HG03571 (cell line): ENCODE results near the gene MMP19.

ENCODE experiments used
- ATAC-seq: cut with Tn5 transposase; IDR thresholded peaks from one replicate; pipeline ENCODE4 v1.9.1; 2021; ENCODE audit not compliant: unreplicated experiment

Gene MMP19

DNA sequence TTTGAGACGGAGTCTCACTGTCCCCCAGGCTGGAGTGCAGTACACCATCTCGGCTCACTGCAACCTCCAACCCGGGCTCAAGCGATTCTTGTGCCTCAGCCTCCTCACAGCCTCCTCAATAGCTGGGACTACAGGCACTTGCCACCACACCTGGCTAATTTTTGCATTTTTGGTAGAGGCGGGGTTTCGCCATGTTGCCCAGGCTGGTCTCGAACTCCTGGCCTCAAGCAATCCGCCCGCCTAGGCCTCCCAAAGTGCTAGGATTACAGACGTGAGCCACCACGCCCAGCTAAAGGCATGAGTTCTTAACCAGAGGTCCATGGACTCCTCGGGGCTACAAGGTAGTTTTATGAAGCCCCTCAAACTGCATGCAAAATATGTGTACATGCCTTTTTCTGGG lies 27.3 kb downstream of the MMP19 start:
- ATAC-seq = no peak

DNA sequence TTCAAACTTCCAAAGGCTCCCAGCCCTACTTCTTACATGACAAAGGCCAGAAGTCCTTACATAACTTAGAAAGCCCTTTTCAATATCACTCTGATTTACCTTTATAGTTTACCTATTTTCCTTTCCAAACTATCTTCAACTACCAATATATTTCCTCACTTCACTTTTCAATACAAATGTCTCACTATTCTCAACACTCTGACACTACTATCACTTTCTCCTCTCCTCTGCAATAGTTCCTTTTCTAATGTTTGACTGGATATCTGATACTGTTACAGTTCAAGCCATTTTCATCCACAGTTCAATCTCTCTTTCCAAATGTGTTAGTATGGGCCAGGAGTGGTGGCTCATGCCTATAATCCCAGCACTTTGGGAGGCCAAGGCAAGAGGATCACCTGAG lies 28.5 kb downstream of the MMP19 start:
- ATAC-seq = no peak

DNA sequence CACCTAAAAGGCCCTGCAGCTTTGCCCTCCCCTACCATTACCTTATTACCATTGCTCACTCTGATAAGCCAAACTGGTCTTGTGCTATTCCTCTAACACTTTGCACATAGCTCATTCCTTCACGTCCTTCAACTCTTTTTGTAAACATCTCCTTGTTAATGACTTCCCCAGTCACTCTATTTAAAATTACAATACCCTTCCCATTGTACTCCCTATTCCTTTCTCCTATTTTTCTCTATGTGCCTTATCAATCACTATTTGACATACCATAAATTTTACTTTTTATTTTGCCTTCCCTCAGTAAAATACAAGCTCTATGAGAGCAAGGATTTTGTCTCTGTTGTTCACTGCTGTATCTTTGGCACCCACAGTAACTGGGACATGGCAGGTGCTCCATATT lies 30.6 kb downstream of the MMP19 start:
- no peak for ATAC-seq

DNA sequence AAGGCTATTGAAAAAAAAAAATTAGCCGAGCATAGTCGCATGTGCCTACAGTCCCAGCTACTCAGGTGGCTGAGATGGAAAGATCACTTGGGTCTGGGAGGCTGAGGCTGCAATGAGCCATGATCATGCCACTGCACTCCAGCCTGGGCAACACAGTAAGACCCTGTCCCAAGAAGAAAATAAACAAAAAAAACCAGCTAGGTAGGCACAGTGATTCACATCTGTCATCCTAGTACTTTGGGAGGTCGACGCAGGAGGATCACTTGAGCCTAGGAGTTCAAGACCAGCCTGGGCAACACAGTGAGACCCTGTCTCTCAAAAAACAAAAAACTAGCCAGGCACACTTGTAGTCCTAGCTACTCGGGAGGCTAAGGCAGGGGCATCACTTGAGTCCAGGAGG lies 33.5 kb downstream of the MMP19 start:
- no peak for ATAC-seq

DNA sequence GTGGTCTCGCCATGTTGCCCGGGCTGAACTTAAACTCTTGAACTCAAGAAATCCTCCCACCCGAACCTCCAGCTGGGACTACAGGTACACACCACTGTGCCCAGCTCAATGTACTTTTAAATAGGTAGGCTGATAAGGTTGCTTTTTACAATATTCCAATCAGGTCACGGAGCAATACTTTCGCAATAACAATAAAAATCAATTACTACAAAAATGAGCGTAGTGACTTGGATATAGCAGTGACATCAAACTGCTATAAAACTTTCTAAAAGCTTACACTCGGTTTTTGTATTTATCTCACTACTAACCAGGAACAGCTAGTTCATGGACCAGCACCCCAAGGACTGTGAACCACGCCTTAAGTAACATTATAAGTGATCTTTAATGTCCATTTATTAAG lies 35.8 kb downstream of the MMP19 start:
- ATAC-seq = no peak

DNA sequence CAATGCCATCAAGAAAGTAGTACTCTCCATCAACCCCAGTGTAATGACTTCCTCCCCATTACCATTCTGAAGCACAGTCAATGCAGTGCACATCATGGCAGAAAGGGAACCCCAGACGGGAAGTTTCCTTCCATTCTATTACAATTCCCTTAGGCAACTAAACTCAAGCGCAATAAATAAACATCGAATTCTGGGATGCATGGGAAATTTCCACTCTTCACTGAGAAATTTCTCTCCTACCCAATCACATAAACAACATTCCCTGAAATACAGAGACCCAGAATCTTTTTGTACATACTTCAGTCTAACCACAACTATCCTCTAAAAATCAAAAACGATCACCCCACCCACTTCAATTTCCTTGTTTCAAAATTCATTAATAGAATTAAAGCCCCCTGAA lies 45.2 kb downstream of the MMP19 start:
- ATAC-seq = no peak

DNA sequence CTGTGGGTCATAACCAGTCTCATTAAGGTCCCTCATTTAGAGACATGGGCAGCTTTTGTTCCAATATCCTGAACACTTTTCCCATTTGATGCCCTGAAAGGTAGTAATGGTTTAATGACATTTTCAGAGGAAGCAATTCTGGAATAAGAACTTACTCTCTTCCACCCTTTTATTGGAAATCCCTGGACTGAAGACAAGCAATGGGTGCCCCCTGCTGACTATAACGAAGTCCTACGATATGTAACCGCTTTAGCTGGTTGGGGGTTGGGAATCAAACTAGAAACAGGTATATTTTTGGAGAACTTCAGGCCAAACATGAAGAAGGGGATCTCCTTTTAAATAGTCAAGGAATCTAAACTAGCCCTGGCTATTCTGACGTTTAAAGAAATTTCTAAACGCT lies 45.7 kb downstream of the MMP19 start:
- ATAC-seq = no peak

DNA sequence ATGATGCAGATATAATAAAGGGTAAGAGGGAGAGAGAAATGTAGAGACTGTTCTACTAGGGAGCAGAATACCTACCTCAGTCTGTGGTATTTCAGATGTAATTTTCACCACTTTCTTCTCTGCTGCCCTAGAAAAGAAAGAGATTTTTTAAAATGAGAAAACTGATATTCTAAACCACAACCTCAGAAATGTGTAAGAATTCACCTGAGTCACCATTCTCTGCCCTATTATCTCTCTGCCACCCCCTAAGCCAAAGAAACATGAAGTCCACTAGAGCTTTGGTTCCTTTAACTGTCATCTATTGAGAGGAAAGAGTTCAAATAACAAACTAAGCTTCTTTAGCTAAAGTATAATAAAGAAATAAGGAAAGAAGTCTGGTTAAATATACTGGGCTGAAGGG lies 46.8 kb downstream of the MMP19 start:
- ATAC-seq = no peak

DNA sequence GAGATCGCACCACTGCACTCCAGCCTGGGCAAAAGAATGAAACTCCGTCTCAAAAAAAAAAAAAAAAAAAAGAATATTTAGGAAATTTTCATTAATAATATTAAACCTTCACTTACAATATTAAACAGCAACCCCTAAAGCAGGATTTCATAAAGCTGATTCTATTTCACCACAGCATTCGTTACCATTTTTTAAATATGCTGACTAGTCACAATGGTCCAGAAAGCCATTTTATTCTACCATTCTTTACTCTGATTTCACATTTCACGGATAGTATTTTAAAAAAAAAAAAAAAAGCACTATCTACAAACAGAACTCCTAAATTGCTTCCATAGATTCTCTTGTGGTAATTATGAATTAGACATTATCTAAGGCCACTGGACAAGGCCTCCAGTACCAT lies 52.8 kb downstream of the MMP19 start:
- ATAC-seq = no peak

DNA sequence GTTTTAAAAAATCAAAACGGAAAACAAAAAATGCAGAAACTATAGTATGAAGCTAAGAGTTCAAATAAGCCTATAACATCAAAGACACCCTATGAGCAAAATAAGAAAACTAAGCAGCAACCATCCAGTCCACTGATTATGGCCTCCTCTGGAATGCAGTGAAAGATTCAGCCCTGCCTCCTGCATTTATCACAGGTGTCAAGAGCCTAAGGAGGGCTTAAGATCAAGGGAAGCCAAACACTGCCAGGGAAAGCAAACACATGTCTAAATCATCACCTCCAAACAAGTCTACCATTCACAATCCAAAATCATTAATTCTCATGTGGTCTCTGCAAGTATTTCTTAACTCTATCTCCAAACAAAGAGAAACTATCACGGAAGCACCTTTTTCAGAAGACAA lies 53.6 kb downstream of the MMP19 start:
- no peak for ATAC-seq

DNA sequence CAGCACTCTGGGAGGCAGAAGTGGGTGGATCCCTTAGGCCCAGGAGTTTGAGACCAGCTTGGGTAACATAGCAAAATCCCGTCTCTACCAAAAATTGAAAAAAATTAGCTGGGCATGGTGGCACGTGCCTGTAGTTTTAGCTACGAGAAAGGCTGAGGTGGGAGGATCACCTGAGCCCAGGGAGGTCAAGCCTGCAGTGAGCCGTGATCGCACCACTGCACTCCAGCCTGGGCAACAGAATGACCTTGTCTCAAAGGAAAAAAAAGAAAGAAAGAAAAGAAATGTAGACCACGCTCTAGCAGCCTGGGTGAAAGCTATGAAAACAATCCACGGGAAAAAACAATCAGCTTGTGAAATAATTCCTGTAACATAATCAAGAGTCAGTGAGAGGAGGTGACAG lies 54.2 kb downstream of the MMP19 start:
- no peak for ATAC-seq
